Measurements from ENCODE around the gene HOXB5.

HOXB5 gene

DNA sequence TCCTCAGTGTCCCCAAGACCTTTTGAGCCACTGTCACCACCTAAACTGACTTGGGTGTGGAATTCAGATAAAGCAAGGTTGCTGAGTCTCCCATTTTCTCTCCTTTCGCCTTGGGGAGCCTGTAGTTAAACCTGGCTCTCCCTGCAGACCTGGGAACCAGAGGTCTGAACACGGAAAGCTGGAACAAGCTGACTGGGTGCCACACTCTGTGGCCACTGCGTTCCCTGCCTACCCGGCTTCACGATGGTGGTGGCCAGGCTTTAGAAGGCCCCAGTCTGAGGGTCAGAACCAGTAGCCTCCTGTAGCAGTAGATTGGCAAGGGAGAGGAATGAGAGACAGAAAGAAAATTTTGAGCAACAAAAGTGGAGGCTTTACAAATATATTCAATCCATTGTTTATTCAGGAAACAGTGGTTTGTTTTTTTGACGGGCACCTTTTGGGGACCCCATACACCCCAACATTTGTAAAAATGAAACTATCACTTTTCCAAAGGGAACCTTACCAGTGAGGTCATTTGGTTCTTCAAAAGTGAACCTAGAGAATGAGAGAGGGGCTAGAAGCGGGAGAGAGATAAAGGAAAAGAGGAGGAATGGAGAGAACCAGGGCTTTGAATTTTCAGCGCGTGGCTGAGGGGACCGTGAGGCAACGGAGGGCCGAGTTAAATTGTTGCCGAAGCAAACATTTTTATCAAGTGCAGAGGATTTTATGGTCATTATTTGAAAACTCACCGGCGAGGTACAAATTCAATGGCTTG lies 23.3 kb upstream of the HOXB5 start:
- DNase-seq (ENCODE audit: low read depth in 2 of 2): no peak

DNA sequence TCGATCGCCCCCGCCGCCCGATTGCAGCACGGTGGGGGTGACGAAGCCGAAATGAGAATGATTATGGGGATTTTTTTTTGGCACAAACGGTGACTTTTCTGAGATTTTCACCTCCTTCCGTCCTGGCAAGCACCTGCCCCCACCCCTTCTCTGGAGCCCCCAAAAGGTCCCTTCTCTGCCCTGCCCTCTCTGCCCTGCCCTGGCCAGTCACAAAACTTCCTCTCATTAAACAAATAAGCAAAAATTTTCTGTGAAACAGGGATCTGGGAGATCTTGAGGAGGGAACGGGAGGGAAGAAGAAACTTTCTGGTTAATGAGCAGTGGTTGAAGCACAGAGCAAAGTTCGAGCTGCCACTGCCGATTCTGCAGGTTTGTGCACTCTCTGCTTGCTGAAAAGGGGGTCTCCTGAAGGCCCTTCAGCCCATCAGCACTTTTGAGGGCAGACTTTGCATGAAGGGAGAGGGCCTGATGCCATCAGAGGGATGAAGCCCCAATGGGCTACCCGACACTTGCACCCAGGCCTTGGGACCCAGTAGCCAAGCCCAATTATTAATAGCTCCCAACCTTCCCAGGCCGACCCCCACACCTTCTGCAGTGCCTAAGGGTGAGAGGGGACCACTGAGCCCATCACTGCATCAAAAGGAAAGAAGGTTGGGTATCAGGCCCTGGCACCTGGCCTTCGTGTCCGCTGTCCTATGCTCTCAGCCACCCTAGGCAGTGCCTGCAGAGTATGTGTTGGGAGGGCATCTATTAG lies 22.6 kb upstream of the HOXB5 start:
- no peak for DNase-seq (ENCODE audit: low read depth in 2 of 2)

- no peak for DNase-seq (ENCODE audit: low read depth in 2 of 2)
Observed at GRCh38 chr17:48615047-48615962, 21.7 kb upstream of the HOXB5 start, which contains the start of gene HOXB8. Gene HOXB8, minus strand, starts transcription at chr17:48615292. Its CDS starts 588 bp downstream, at chr17:48614704.

DNA sequence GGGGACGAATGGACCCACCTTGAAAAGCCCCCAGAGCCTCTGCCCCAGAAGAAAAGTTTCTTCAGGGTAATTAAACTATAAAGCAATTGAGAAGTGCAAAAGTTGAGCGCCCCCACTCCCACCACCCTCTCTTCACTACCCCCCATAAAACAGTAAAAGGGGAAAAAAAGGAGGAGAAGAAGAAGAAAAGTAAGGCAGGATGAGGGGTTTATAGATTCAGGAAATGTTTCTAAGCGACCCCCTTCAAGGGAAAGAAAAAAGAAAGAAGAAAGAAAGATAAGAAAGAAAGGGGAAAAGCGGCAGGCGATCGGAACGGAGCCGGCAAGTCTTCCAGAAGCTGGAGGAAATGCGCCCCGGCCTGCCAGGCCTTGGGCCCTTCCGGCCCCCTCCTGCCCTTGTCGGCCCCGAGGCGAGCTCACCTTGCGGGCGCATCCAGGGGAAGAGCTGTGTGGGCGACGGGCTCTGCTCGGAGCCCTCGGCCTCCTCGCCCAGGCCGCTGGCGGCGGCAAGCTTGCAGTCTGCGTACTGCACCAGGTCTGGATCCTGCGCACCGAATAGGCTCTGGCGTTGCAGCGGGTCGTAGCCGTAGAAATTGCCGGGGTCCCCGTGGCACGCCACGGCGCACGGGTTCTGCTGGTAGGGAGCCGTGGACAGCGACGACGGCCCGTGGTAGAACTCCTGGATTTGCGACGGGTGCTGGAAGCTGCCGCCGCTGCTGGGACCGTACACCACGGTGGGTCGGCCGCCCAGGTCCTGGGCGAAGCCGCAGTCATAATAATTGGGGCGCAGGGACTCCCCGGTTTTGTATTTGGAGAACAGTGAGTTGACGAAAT lies 20.5 kb upstream of the HOXB5 start:
- DNase-seq (ENCODE audit: low read depth in 2 of 2): no peak

DNA sequence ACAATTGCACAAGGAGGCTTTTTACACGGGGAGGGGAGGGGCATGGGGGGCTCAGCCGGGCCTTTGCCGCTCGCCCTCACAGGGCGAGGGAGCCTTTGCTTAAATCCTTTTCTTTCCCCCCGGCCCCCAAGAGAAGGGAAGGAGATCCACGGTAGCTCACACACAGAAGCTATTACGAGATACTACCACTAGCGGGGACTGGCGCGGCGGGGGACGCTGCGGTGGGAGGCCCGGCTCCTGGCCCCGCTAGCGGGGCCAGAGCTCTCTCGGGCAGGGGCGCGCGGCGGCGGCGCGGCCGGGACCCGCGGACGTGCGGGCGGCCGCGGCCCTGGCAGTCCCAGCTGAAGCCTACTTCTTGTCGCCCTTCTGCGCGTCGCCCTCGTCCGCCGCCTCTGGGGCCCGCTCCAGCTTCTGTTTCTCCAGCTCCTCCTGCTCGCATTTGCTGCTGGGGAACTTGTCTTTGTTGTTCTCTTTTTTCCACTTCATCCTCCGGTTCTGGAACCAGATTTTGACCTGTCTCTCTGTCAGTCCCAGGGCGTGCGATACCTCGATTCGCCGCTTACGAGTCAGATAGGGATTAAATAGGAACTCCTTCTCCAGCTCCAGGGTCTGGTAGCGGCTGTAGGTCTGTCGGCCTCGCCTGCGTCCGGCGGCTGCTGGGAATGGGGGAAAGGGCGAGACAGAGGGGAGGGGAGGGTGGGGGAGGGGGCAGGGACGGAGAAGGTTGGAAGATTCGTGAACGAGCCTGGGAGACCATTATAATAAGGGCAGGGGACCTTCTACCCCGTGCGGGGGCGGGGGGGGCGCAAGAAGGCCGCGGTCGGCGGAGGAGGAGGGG lies 19.5 kb upstream of the HOXB5 start:
- DNase-seq (ENCODE audit: low read depth in 2 of 2): no peak

DNA sequence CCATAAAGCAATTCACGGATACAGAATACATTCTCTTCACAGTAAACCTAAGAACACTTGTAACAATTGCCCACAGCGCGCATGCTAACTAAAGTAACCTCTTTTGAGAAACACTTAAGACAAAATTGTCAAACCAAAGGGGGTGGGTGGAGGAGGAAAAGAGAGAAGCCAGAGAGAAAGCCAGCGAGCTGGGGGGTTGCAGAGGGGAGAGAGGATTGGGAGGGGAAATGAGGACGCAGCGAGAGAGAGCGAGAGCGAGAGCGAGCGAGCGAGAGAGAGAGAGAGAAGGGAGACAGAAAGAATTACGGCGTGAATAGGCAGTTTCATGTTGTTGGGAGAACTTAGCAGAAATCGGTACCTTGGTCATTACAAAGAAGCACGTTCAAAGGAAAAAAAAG lies 18.9 kb upstream of the HOXB5 start:
- no peak for DNase-seq (ENCODE audit: low read depth in 2 of 2)

- DNase-seq (ENCODE audit: low read depth in 2 of 2): no peak
Observed at GRCh38 chr17:48611681-48612455, 18.3 kb upstream of the HOXB5 start.

- no peak for DNase-seq (ENCODE audit: low read depth in 2 of 2)
Observed at GRCh38 chr17:48611213-48611612, 17.6 kb upstream of the HOXB5 start.

DNA sequence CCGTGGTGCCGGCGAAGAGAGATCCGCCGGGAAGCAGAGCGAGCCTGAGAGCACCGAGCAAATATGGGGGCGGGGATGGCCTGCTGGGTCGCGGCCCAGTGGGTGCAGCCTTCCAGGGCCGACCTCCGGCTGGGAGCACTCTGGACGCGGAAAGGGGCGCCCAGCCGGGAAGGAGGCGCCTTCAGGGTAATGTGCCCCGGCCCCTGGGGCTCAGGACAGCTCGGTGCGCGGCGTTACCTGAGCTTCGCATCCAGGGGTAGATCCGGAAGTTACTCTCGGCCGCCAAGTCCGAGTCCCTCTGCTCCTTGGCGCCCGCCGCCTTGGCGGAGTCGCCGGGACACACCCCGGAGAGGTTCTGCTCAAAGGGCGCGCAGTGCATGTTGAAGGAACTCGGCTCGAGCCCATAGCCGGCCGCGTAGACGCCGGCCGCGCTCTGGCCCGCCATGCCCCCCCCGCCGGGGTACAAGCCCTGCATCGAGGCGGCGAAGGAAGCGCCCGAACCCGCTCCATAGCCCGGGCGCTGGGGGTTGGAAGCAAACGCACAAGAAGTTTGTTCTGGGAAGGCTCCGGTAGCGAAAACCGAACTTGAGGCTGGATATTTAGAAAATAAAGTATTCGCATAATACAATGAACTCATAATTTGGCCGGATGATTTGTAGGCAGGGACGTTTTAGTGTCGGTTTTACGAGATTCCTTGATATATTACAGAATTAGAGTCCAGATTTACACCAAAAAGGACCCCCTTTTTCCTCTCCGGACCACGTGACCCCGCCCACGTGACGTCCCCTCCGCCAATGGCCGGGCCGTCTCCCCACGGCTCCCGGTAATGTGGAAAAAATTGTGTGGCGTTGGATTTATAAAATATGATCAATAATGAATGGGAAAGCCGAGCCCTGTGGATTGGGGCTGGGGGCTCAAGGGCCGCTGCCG lies 17.0 kb upstream of the HOXB5 start, which contains the start of gene HOXB7:
Gene HOXB7, minus strand, starts transcription at position 736 of the 930 bp plus-strand sequence. Its CDS starts 99 bp downstream, at position 637.
- peak in 1 of 2 experiments; percentile 74 for DNase-seq (ENCODE audit: low read depth in 2 of 2)

- no peak for DNase-seq (ENCODE audit: low read depth in 2 of 2)
Observed at GRCh38 chr17:48609759-48610281, 16.2 kb upstream of the HOXB5 start.

GRCh38 chr17:48609033-48609432 lies 15.5 kb upstream of the HOXB5 start:
- DNase-seq (ENCODE audit: low read depth in 2 of 2): no peak

GRCh38 chr17:48608494-48608834 lies 14.9 kb upstream of the HOXB5 start:
- DNase-seq (ENCODE audit: low read depth in 2 of 2): no peak

DNA sequence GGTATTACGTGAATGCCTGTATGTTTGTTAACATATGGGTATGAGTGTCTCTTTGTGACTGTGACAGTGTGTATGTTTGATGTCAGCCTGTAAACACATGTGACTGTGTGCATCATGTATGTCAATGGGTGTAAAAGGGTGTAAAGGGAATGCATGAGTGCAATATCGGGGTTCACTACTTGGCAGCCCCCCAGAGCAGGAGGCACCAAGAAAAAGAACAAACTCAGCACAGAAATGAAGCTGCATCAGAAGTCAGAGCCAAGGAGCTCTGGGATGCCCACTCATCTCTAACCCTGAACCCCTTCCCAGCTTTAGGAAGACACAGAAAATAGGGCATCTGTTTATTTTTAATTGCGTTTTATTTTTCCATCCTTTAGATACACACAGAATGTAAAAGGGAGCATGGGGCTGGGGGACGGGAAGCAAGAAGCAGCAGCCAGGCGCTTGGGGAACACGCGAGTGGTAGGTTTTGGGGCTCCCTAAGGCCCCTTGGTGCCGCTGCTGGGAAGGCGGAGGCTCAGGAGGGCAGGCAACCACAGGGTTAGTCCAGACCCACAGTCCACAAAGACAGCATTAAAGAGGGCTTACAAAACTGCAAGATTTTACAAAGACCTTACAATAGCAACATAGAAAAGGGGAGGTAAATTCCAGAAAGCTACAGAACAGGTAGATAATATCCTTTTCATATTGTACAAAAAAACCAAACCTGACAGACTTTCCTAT lies 13.5 kb upstream of the HOXB5 start:
- DNase-seq (ENCODE audit: low read depth in 2 of 2): no peak

GRCh38 chr17:48605991-48606891 lies 12.7 kb upstream of the HOXB5 start:
- DNase-seq (ENCODE audit: low read depth in 2 of 2): no peak

GRCh38 chr17:48605409-48605919 lies 11.9 kb upstream of the HOXB5 start:
- DNase-seq (ENCODE audit: low read depth in 2 of 2): no peak

- DNase-seq (ENCODE audit: low read depth in 2 of 2): no peak
Observed at GRCh38 chr17:48604770-48605329, 11.3 kb upstream of the HOXB5 start, which contains the start of gene HOXB6. Gene HOXB6, minus strand, starts transcription at chr17:48604986. Its CDS starts 6,836 bp downstream, at chr17:48598150.
